ENCODE measurements around the gene RELN.

Gene RELN

DNA sequence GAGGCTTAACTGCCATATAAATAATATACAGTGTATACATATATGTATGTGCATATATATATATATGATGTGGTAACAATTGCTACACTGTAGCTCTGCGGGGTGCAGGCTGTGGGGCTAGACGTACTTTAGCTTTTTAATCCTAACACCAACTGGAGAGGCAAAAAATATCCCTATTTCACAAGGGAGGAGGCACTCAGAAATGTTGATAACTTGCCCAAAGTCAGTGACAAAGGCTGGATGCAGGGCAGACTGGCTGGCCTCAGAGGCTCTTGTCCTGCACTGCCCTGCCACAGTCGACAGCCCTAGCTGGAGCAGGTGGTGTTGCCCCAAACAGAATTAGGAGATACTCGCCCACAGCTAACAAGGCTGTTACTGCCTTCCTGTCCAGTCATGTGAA is 1.5 kb upstream of the RELN start:
- DNase-seq (ENCODE audit: low read depth in 2 of 2), result no peak

DNA sequence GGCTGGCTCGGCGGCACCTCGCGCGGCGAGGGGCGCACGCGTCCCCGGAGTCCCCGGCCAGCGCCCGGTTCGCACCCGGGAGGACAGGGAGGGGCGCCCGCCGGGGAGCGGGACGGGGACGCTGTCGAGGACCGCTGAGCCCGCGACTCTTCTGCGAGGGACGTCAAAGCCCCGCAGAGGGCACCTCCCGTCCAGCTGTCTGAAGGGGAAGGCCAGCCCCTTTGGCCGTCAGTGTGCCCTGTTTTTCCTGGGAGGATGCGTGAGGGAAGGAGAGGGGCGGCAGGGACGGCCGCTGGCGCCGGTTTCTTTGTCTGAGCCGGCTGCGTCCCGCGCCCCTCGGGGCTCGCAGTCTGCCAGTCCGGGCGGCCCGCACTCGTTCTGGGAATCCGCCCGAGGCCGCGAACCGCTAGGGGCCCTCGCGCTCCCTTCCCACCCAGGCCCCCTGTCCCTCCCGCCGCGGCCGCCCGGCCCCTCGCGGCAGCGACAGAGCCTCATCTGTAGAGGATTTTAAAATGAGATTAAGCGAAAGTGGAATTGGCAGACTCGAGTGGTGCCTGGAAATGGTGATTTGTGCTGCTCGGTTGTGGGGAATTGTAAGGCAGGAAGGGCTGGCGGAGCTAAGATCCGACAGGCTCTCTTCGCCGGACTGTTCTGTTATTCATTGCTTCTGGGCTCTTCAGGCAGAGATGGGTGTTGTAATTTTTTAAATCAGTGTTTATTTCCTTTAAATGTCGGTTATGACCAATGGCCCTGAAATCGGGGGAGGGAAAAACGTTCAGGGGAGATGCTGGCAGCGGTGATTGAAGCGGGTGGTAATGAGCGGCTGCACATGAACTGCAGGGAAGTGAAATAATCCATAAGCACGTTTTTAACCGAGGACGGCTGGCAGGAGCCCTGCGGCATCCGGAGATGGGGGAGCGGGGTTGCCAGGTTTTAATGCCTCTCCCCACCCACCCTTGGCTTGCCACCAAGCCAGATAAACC is 618 bp upstream of the RELN start:
- no peak for DNase-seq (ENCODE audit: low read depth in 2 of 2)

DNA sequence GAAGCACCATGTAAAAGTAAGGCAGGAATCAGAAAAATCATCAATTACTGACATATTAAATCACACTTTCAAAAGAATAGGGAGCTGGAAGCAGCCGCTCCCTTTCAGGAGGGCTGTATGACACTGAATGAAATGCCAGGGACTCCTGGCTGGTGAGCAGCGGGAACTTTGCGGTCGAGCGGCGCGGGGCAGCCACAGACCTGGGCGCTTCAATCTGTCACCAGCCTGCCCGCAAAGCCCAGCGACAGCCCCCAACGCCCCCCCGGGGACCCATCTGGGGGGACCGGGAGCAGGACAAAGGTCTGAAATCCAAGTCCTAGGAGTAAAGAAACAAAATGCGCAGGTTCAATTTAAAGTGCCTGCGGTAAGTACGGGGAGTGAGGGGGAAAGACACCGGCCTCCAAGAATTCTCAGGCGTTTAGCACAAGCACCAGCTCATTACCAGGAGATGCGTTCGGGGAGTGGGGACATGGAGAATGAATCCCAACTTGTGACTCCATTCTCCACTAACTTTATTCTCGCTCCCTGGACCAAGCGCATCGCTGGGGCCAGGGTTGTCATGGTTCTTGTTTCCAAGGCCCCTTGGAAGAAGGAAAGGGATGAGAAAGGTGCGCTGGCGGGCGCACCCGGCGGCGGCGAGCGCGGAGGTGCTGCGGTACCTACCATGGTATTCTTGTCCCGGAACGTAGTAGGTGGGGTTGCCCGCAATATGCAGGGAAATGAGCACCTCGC is 824 bp downstream of the RELN start:
- no peak for DNase-seq (ENCODE audit: low read depth in 2 of 2)

DNA sequence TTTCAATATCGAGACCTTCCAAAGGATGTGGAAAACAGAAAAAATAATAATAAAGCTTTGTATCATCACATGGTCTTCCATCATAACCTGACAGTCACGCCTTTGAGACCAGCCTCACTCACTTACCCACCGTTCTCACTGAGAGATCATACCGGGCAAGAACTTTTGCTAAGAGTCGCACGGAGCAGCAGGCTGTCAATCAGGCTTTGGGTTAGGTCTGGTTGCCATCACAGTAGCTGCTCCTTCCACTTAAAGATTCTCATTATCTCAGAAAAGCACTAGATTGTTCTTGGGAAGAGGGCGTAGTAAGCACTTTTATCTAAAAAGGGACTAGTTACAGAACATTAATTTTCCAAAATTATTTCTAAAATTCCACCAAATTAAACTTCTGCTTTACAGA is 2.0 kb downstream of the RELN start:
- no peak for DNase-seq (ENCODE audit: low read depth in 2 of 2)

DNA sequence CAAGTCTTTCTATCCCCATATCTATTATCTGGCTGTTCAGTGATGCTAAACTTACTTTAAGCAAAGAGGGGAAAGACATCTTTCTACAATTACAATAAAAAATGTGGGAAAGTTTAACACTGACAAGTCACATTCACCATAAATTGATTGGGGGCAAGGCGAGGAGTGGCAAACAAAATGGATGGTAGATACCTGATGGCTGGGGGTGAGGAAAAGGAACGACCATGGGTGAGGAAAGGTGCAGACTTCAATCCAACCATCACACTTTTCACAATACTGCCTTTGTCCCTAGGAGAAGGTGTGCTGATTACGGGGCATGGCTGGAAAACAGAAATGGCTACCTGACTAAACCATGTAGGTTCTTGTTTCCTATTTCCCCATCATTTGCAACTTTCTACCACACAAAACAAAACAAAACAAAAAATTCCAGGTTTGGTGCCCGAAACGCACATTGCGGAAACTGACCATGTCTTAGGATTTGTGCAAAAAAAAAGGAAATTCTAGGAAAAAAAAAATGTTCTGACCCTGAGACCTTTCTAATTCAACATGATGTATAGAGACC is 3.8 kb downstream of the RELN start:
- DNase-seq (ENCODE audit: low read depth in 2 of 2), result no peak

DNA sequence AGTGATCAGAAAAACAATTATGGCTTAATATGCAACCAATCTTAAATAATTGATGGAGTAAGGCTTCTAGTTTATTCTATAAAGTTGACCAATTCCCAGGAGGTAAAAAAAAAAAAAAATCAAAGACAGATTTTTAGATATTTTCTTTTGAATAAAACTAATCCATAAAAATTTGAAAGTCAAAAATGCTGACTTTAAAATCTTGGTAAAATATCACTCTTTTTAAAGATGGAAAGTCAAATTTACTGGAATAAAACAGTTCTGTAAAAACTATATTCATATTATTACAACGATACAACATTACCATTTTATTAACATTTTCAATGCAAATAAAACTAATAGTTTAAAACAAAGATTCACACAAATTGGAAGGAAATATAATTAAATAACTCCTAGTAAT is 5.4 kb downstream of the RELN start:
- DNase-seq (ENCODE audit: low read depth in 2 of 2), result no peak

DNA sequence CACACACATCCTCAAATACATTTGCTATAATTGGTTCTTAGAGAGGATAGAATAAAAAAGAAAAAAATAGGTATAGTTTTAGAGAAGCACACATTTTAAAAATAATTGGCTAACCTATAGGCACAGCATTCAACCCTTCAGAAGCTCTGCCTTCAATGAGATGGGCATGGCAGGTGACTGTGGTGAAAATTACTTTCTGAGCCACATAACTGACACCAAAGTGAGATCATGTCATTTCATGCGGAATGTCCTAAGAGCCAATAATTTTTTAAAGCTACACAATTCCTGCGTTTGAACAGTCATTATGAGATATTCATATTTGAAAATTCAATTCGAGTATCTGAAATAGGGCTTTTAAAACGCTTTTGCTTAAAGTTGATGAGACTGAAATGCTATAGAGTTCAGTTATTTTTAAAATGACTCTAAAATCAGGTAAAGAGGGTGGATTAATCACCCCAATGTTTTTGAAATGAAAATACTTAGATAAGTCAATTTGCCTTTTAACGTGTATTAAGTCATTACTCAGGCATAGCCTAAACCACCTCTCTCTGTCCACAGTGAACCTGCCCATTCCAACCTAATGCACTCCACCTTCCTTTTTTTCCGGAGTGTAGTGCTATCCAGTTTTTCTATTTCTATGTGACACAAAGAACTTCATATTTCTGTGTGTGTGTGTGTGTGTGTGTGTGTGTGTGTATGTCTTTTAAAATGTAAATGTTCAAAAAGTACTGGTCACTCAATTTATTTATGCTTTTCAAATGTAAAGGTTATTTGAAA is 6.1 kb downstream of the RELN start:
- no peak for DNase-seq (ENCODE audit: low read depth in 2 of 2)

DNA sequence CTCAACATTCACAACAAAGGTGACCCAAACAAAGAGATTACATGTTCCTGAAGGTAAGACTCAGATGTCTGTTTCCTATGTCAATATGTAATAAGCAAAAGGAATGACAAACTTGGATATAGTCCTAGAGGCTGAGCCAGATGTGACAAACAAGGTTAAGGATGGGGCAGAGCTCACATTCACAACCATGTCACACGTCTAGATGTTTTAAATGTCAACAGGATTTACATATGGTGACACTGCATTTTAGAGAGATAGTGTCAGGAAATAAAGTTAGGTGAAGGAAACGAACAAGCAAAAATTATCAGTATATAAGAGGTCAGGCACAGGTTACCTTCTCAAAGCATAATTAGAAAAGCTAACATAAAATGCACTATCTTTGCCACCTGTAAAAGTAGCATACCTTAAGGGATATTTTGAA is 8.4 kb downstream of the RELN start:
- DNase-seq (ENCODE audit: low read depth in 2 of 2), result no peak

DNA sequence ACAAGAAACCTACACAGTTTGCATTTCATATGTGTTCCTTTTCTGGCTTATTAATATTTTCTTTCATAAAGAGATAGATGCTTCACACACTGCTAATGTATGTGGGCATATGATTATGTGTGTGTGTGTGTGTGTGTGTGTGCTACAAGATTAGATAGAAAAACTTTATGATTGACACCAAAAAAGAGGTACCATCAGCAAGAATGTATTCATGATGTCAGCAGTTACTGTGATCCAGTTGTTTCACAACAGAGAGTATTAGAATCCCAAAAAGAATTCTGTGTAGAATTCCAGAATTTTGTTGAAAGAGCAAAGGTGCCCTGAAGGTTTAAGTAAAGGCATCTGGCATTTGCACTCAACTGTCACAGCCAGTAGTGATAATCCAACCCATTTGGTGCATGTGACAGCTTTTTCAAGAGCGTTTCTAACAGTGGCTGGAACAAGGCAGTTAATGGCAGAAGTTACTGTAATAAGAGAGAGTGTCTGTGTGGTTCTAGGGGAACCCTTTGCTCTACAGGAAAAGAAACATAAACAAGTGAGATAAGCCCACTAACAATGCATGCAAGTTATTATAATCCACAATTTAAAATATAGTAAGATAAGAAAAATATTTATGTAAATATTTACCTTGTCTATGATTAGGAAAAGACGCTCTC is 16.6 kb downstream of the RELN start:
- DNase-seq (ENCODE audit: low read depth in 2 of 2), result no peak

DNA sequence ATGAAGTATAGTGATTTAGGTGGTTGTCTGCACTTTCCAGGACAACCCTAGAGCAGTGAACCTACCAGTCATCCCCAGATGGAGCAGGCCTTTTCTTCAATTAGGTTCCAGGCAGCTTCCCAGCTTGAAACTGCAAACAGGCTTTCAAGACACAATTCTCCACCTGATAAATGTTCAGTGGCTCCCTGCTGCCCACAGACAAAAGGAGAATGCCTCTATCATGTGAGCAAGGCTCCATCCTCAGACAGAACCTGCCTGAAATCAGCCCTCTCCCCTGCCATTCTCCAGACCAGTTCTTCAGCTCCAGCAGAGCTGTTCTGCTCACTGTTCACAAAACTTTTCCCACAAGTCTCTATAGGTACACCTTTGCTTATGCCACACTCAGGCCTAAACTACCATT is 22.1 kb downstream of the RELN start:
- DNase-seq (ENCODE audit: low read depth in 2 of 2), result no peak

DNA sequence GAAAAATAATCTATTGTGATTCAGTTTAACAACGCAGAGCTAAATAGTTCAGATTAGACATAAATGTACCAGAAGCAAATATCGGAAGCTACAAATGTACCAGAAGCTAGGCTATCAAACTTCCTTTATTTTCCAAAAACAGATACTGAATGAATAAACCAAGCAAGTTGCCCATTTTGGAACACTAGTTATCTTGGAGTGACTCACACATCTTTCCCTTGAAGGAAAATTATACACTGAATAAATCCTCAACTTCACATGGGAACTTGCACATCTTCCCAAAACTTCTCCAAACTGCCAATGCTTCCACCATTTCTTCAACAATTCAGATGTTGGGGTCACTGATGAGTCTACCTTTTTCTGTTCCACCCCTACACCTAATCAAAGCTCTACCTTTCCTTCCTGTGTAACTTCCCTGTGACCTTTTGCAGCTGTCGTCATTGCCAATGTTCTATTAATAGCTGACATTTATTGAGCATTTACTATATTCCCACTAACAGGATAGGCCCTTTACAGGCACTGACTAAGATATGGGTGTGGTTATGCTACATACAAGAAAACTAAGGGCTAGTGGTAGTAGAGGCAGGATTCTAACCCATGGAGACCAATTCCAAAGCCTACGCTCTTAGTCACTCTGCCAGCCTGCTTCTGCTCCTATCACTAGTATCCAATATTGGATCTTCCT is 22.7 kb downstream of the RELN start:
- DNase-seq (ENCODE audit: low read depth in 2 of 2), result no peak

DNA sequence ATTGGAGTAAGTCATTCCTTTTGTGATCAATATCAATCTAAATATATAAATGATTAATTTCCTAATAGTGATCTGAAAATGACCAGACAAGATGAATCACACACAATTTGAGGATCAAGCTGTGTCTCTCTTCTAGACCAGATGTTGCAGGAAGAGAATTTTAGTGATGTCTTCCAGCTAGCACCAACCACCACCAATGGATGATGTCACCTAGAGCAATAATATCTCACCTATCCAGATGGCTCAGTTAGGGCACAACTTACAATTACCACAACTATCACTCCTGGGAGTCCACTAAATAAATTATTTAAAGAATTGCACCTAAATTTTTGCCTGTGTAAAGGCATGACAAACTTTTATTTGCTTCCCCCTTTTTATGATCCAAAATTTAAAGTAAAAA is 25.2 kb downstream of the RELN start:
- no peak for DNase-seq (ENCODE audit: low read depth in 2 of 2)

DNA sequence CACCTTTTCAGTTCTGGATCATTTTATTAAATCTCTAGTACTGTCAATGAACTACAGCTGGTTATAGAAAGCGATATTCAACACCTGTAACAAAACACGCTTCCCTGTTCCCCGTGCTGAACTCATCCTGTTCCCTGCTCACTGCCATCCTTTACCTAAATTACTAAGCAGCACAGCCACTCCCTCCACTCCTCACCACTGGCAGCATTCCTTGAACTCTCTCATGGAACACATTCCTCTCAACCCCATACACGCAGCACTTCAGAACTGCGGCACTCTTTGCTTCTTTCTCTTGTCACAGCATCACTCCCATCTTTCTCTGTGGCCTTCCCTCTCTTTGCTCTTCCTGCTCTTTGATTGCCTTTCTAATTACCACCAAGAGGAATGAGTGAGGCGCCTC is 27.4 kb downstream of the RELN start:
- DNase-seq (ENCODE audit: low read depth in 2 of 2), result no peak

DNA sequence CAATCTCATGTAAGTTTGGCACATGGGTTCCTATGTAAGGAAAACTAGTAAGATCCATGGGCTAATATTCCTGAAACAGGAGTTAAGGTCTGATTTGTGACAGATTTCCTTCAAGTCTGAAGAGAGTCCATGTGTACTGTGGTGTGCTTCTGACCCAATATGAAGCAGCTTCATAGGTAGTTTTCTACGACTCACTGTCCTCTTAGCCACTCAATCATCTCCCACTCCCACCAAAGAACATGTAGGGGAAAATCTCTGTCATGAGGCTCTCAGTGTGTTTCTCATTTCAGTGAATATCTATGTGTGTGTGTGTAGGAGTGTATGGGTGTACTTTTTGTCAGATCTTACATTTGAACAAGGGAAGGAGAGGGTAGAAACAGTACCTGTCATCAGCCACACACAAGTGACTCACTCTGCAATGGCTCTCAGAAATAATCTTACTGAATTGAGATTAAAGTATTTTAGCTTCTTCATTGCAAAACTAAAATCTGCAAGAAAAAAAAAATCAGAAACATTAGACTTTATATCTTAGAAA is 31.1 kb downstream of the RELN start:
- DNase-seq (ENCODE audit: low read depth in 2 of 2), result no peak

DNA sequence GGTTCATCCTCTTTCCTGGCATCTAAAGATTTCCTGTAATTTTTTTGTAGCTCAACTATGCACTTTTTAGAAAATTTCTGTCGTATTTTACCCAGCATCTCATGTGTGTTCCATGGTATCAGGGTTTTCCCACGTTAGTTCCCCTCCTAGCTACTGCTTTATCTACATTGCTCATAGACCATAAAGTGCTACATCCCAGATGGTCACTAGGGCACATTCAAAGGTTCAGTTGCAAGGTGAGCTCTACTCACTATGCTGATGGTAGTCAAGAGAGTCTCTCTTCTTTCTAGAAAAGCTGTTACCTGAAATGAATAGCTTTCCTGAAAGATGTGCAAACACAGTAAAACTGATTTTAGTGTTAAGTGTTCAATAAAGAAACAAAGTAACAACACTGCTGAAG is 33.5 kb downstream of the RELN start:
- no peak for DNase-seq (ENCODE audit: low read depth in 2 of 2)

DNA sequence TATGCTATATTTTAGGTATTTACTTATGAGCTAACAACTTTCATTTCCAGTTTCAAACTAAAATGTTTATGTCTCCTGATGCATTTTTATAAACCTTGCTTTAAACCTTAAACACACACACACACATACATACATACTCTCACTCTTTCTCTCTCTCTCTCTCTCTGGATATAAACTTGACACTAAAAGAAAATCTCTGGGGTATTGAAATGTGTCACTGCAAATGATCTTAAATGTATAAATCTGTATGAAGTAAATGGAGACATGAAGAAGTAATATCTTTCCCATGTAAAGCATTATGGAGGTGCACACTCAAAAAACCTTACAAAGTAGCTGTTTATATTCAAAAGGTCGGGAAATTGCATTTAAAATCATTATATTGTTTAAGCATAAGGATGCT is 37.0 kb downstream of the RELN start:
- DNase-seq (ENCODE audit: low read depth in 2 of 2), result no peak

DNA sequence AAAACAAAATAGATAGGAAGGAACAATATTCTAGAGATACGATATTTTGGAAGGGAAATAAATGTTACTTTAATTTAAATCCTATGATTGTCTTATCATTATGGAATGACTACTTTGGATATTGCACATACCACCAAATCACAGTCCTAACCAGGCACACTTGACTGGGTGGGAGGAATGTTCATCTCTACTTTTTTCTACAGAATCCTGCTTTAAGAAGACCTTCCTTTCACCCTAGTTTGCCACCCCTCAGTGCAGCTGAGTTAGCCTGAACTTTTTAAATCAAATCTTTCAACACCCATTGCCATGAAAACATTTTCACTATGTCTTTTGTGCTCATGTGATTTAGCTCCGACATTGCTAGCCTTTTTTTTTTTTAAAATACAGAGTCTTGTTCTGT is 38.1 kb downstream of the RELN start:
- no peak for DNase-seq (ENCODE audit: low read depth in 2 of 2)

DNA sequence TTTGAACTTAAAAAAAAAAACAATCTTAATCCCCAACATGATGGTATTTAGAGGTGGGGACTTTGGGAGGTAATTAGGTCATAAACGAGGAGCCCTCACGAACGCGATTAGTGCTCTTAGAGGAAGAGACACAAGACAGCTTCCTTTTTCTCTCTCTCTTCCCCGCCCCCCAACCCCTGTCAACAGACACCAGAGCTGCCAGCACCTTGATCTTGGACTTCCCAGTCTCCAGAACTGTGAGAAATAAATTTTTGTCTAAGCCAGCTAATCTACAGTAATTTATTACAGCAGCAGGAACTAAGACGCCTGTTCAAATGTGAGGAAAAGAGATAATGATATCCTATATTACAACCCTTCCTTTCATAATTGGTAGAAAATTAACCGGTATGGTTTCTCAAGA is 40.1 kb downstream of the RELN start:
- DNase-seq (ENCODE audit: low read depth in 2 of 2), result no peak

DNA sequence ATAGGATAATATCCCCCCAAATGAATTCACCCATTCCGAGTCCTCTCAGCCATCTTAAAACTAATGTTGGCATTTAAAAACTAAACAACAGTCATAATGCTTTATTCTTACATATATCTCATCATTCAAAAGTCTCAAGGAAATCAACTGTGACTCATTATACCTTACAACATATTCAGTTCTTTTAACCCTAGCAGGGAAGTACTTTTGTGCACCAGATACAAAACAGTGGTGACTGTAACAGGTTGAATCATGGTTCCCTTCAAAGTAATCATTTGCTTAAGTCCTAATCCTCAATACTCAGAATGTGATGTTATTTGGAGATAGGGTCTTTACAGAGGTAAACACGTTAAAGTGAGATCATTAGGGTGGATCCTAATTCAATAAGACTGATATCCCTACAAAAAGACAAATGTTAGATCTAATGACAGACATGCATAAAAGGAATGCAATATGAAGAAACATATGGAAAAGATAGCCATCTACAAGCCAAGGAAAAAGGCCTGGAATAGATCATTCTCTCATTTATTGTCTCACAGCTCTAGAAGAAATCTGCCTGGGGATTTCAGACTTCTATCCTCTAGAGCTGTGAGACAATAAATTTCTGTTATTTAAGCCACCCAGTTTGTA is 42.3 kb downstream of the RELN start:
- DNase-seq (ENCODE audit: low read depth in 2 of 2), result no peak

DNA sequence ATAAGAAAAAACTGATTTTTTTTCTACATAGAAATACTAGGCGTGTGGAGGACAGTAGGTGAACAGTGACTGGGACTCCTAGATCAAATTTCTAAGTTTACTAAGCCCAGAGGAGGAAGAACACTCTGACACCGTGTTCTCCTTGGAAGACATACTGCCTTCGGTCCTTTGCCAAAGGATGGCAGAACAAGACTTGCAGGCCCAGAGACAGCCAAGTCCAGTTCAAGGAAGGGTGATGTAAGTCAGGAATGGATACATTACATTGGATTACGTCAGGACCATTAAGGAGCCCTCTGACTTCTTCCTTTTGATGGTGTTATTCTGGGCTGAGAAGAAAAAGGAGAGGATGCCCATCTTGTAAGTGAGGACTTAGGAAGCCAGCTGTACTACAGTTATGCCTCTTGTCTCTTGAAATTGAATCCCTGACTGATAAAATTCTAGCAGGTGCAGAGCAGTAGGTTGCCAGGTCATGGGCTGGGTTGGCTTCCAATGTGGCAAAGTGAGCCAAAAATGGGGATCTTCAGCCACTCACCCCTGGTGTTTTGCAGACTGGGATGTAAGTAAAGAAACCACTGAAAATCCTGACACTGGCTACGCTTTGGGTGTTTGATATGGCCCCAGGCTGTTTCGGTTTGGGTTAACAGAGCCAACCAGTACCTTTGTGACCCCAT is 45.1 kb downstream of the RELN start:
- no peak for DNase-seq (ENCODE audit: low read depth in 2 of 2)
